Measurements from ENCODE around the gene LDLRAD4.
A peak's percentile ranks its signal among the peaks of the same experiment; 100 is the strongest.

Gene LDLRAD4

DNA sequence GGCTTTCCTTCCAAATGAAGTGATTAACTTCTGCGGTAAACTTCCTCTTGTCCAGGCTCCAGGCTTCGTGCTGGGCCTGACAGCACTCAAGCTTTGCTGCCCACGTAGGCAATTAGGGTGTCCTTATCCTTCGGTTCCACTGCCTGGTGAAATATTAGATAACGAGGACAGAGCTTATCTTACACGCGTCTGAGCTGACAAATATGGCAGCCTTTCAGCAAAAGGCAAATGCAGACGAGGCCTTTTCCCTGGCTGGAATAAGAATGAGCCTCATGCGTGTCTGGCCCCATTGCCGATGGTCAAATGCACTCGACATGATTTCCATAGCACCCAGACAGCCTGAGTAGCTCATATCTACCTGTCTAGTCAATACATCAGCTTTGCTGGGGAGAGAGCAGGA is 366.3 kb downstream of the LDLRAD4 start:
- no peak for TF ChIP-seq CTCF (IDR thresholded peaks at IDR 0.05; ENCODE audit: borderline replicate concordance, control extremely low read depth, extremely low read depth, insufficient read depth, missing control alignments)
- in situ Hi-C loops (cut with MboI; ENCODE audit: low sequenced_read_pairs, unreplicated experiment), result no loop called here

GRCh38 chr18:13585379-13586153 is 367.0 kb downstream of the LDLRAD4 start:
- DNase-seq (ENCODE audit: low spot score), result peak; percentile 51
- in situ Hi-C loops (cut with MboI; ENCODE audit: low sequenced_read_pairs, unreplicated experiment), result no loop called here
- TF ChIP-seq CTCF (IDR thresholded peaks at IDR 0.05; ENCODE audit: borderline replicate concordance, control extremely low read depth, extremely low read depth, insufficient read depth, missing control alignments), result no peak

More for the DNA sequence above, 366.3 kb downstream of the LDLRAD4 start:
- DNase-seq (ENCODE audit: low spot score), result no peak

DNA sequence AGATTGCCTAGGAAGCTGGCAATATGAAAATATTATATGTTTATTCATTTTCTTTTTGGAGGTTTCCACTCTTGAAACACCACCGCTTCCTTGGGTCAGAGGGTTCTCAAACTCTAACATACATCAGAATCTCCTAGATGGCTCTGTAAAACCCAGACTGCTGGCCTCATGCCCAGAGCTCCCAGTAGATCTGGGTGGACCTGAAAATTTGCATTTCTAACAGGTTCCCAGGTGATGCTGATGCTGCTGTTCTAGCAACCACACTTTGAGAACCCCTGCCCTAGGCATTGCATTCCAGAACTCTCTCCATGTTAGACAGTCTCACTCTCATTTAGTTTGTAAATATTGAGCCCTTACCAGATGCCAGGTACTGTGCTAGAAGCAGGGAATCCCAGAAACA is 368.4 kb downstream of the LDLRAD4 start:
- in situ Hi-C loops (cut with MboI; ENCODE audit: low sequenced_read_pairs, unreplicated experiment), result no loop called here
- no peak for DNase-seq (ENCODE audit: low spot score)
- no peak for TF ChIP-seq CTCF (IDR thresholded peaks at IDR 0.05; ENCODE audit: borderline replicate concordance, control extremely low read depth, extremely low read depth, insufficient read depth, missing control alignments)

- TF ChIP-seq CTCF (IDR thresholded peaks at IDR 0.05; ENCODE audit: borderline replicate concordance, control extremely low read depth, extremely low read depth, insufficient read depth, missing control alignments), result no peak
- no peak for DNase-seq (ENCODE audit: low spot score)
- in situ Hi-C loops (cut with MboI; ENCODE audit: low sequenced_read_pairs, unreplicated experiment), result no loop called here
Measured at GRCh38 chr18:13587477-13587876, 368.9 kb downstream of the LDLRAD4 start.

DNA sequence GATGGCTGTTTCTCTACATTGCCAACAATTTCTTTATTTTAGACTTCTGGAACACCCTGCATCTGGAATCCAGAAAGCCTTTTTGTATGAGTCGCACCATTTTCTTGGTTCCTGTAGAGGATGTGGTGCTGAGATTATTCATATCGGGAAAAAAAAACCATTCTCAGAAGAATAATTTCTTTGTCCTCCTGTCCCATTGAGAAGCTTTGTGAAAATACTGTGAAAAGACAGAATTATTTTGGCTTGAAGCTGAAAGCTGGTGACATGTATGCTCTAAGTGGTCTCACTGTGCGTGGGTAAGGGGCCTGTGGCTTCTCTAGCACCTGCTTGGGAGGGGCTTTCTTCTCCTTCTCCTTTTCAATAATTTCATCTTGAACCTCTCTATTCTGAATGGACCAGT is 369.4 kb downstream of the LDLRAD4 start:
- in situ Hi-C loops (cut with MboI; ENCODE audit: low sequenced_read_pairs, unreplicated experiment), result no loop called here
- no peak for TF ChIP-seq CTCF (IDR thresholded peaks at IDR 0.05; ENCODE audit: borderline replicate concordance, control extremely low read depth, extremely low read depth, insufficient read depth, missing control alignments)
- DNase-seq (ENCODE audit: low spot score), result peak; percentile 51

GRCh38 chr18:13589316-13589715 is 370.8 kb downstream of the LDLRAD4 start:
- DNase-seq (ENCODE audit: low spot score), result no peak
- in situ Hi-C loops (cut with MboI; ENCODE audit: low sequenced_read_pairs, unreplicated experiment), result no loop called here
- no peak for TF ChIP-seq CTCF (IDR thresholded peaks at IDR 0.05; ENCODE audit: borderline replicate concordance, control extremely low read depth, extremely low read depth, insufficient read depth, missing control alignments)

Data from GM13976 (cell line).